ENCODE data around the gene GAN. TPM values are rescaled to one million over a fixed set of nuclear protein-coding genes. Genes with fewer than 3 reads are reported as not detected.
"Not testable (repeated sequence)": the region's sequence is repeated elsewhere in the genome, so short reads cannot be mapped to it uniquely, and the experiment has no call there.

Gene GAN
- total RNA-seq, 1 donor from 2014 or later, result 20.9 TPM

DNA sequence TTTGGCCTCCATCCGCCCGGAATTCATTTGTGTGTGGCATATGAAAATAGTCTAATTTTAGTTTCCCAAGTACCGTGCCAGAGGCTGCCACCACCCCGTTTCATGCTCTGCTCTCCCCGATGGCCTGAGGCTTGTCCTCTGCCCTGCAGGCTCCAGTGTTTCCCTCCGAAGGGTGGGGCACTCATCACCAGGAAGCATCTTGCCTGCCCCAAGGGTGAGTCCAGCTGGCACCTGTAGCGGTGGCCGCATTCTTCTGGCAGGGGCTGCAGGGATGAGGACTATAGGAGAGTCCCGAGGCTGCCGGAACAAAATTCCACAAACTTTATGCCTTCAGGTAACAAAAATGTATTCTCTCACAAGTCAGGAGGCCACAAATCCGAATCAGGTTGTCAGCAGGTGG lies 106.8 kb downstream of the GAN start:
- Mint-ChIP-seq H3K36me3 (ENCODE audit: low read depth, unreplicated experiment) (peaks cover 2% of the 10 kb centered on the region), H3K4me1 (ENCODE audit: low read depth, unreplicated experiment) (no peaks in the 10 kb centered on the region), H3K27me3 (ENCODE audit: low read depth, unreplicated experiment) (peaks cover 5% of the 10 kb centered on the region), H3K9me3 (ENCODE audit: unreplicated experiment) (peaks cover 9% of the 10 kb centered on the region), H3K4me3 (ENCODE audit: unreplicated experiment) (no peak overlapping the region), H3K27ac (ENCODE audit: unreplicated experiment) (no peak overlapping the region)
- H3K79me2 ChIP-seq (ENCODE audit: insufficient read depth, low read length), result no peaks in the 10 kb centered on the region
- no peaks in the 10 kb centered on the region for H3K4me1 ChIP-seq (ENCODE audit: insufficient read depth, low read length)
- no peak overlapping the region for H3K9ac ChIP-seq (ENCODE audit: low read length)
- H3K36me3 ChIP-seq (ENCODE audit: insufficient read depth, low read length), result no peaks in the 10 kb centered on the region
- H3K4me3 ChIP-seq (ENCODE audit: insufficient read depth, low read depth, low read length), result no peak overlapping the region
- no peak overlapping the region for H2AFZ ChIP-seq (ENCODE audit: low read depth, low read length)
- TF ChIP-seq EZH2 (IDR thresholded peaks at IDR 0.05; ENCODE audit: insufficient read depth, low read length), result no peak
- TF ChIP-seq, protein P1, sequence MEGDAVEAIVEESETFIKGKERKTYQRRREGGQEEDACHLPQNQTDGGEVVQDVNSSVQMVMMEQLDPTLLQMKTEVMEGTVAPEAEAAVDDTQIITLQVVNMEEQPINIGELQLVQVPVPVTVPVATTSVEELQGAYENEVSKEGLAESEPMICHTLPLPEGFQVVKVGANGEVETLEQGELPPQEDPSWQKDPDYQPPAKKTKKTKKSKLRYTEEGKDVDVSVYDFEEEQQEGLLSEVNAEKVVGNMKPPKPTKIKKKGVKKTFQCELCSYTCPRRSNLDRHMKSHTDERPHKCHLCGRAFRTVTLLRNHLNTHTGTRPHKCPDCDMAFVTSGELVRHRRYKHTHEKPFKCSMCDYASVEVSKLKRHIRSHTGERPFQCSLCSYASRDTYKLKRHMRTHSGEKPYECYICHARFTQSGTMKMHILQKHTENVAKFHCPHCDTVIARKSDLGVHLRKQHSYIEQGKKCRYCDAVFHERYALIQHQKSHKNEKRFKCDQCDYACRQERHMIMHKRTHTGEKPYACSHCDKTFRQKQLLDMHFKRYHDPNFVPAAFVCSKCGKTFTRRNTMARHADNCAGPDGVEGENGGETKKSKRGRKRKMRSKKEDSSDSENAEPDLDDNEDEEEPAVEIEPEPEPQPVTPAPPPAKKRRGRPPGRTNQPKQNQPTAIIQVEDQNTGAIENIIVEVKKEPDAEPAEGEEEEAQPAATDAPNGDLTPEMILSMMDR (IDR thresholded peaks at IDR 0.05; ENCODE audit: insufficient read depth, low read depth, low read length), result no peak
- no peaks in the 10 kb centered on the region for H4K20me1 ChIP-seq (ENCODE audit: insufficient read depth, low read length)
- H3K27ac ChIP-seq (ENCODE audit: low read depth, low read length), result no peak overlapping the region
- no peak for FAIRE-seq
- H3K9me3 ChIP-seq (ENCODE audit: insufficient read depth, low read depth, low read length), result no peaks in the 10 kb centered on the region
- no peaks in the 10 kb centered on the region for H3K27me3 ChIP-seq (ENCODE audit: insufficient read depth, low read length)
- no peak for DNase-seq (ENCODE audit: low read depth)
- H3K4me2 ChIP-seq (ENCODE audit: low read length), result no peak overlapping the region

DNA sequence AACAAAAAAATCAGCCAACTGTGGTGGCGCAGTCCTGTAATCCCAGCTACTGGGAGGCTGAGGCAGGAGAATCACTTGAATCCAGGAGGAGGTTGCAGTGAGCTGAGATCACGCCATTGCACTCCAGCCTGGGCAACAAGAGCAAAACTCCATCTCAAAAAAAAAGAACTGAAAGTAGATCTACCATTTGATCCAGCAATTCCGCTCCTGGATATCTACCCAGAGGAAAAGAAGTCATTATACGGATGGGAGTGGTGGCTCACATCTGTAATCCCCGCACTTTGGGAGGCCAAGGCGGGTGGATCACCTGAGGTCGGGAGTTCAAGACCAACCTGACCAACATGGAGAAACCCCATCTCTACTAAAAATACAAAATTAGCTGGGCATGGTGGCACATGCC lies 107.4 kb downstream of the GAN start:
- not testable (repeated sequence) for H4K20me1 ChIP-seq (ENCODE audit: insufficient read depth, low read length); H3K36me3 Mint-ChIP-seq (ENCODE audit: low read depth, unreplicated experiment); H2AFZ ChIP-seq (ENCODE audit: low read depth, low read length); H3K4me3 Mint-ChIP-seq (ENCODE audit: unreplicated experiment); H3K4me1 ChIP-seq (ENCODE audit: insufficient read depth, low read length); H3K9me3 ChIP-seq (ENCODE audit: insufficient read depth, low read depth, low read length); H3K36me3 ChIP-seq (ENCODE audit: insufficient read depth, low read length); H3K79me2 ChIP-seq (ENCODE audit: insufficient read depth, low read length); H3K4me1 Mint-ChIP-seq (ENCODE audit: low read depth, unreplicated experiment); H3K27me3 Mint-ChIP-seq (ENCODE audit: low read depth, unreplicated experiment); H3K27me3 ChIP-seq (ENCODE audit: insufficient read depth, low read length); H3K27ac ChIP-seq (ENCODE audit: low read depth, low read length); H3K9ac ChIP-seq (ENCODE audit: low read length); DNase-seq (ENCODE audit: low read depth); FAIRE-seq; H3K9me3 Mint-ChIP-seq (ENCODE audit: unreplicated experiment); H3K4me2 ChIP-seq (ENCODE audit: low read length); H3K4me3 ChIP-seq (ENCODE audit: insufficient read depth, low read depth, low read length); H3K27ac Mint-ChIP-seq (ENCODE audit: unreplicated experiment)

DNA sequence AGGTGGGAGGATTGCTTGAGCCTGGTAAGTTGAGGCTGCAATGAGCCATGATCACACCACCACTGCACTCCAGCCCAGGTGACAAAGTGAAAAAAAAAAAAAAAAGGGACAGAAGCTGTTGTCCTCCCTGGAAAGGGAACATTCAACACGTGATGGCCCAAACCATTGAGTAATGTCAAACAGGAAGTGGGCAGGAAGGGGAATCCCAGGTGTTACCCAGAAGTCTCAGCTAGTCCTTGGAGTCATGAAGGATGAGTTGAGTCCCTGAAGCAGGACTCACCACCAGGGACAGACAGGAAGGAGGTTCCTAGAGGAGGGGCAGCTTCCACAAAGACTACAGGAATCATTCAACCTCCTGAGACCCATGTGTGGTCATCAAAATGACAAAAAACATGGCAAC lies 110.0 kb downstream of the GAN start:
- FAIRE-seq, result no peak
- Mint-ChIP-seq H3K27ac (ENCODE audit: unreplicated experiment) (no peak overlapping the region), H3K9me3 (ENCODE audit: unreplicated experiment) (peaks cover 9% of the 10 kb centered on the region), H3K4me1 (ENCODE audit: low read depth, unreplicated experiment) (no peaks in the 10 kb centered on the region), H3K4me3 (ENCODE audit: unreplicated experiment) (no peak overlapping the region), H3K27me3 (ENCODE audit: low read depth, unreplicated experiment) (peaks cover 5% of the 10 kb centered on the region), H3K36me3 (ENCODE audit: low read depth, unreplicated experiment) (peaks cover under 1% of the 10 kb centered on the region)
- Histone ChIP-seq H3K4me2 (ENCODE audit: low read length) (no peak overlapping the region), H3K9ac (ENCODE audit: low read length) (no peak overlapping the region), H3K79me2 (ENCODE audit: insufficient read depth, low read length) (no peaks in the 10 kb centered on the region), H3K36me3 (ENCODE audit: insufficient read depth, low read length) (no peaks in the 10 kb centered on the region), H2AFZ (ENCODE audit: low read depth, low read length) (no peak overlapping the region), H3K4me3 (ENCODE audit: insufficient read depth, low read depth, low read length) (no peak overlapping the region), H3K27ac (ENCODE audit: low read depth, low read length) (no peak overlapping the region), H3K9me3 (ENCODE audit: insufficient read depth, low read depth, low read length) (no peaks in the 10 kb centered on the region), H3K4me1 (ENCODE audit: insufficient read depth, low read length) (no peaks in the 10 kb centered on the region), H4K20me1 (ENCODE audit: insufficient read depth, low read length) (no peaks in the 10 kb centered on the region), H3K27me3 (ENCODE audit: insufficient read depth, low read length) (no peaks in the 10 kb centered on the region)
- TF ChIP-seq, protein P1 (IDR thresholded peaks at IDR 0.05; ENCODE audit: insufficient read depth, low read depth, low read length), result no peak
- no peak for TF ChIP-seq EZH2 (IDR thresholded peaks at IDR 0.05; ENCODE audit: insufficient read depth, low read length)
- DNase-seq (ENCODE audit: low read depth), result no peak

All from astrocyte (in vitro differentiated cells and primary cell).